Endothelial cell of umbilical vein (primary cell): ENCODE data around the gene FGD6. TPM values are rescaled to one million over a fixed set of nuclear protein-coding genes. Genes with fewer than 3 reads are reported as not detected.

ENCODE experiments used
- BruUV-seq: library from RNA; stranded (reverse); fragments of 400-500 nt; replicated peaks from 2 replicates; lab custom pipeline; 2021; lab: Mats Ljungman, UMichigan
- CTCF ChIA-PET: fragments of 300-600, 350-600 bp; sonication (Branson Sonifier 250); formaldehyde crosslinking; loops from one replicate; lab custom pipeline; 2021; ENCODE audit warnings: antibody characterized with exemption, inconsistent platforms; lab: Charles Lee
- POLR2A ChIA-PET: fragments of 300-600, 350-600 bp; sonication (Branson Sonifier 250); formaldehyde crosslinking; loops from one replicate; lab custom pipeline; 2021; ENCODE audit warnings: antibody characterized with exemption, inconsistent platforms; lab: Charles Lee
- DNase-seq: peaks from one replicate; pipeline ENCODE4 v3.0.0-alpha.2; 2011; ENCODE audit warnings: low read depth, low spot score
- FAIRE-seq: peaks from 2 replicates; lab custom pipeline; 2011; peaks lifted over from hg19 to GRCh38; lab: Jason Lieb, UNC
- H2AFZ ChIP-seq: 2 replicates; pipeline ENCODE4 v1.6.0; 2012; ENCODE audit warnings: low read depth, low read length, control low read depth, inconsistent platforms
- H3K27ac ChIP-seq: 2 replicates; pipeline ENCODE4 v1.5.1; 2011; ENCODE audit warnings: low read depth, mild to moderate bottlenecking, control low read depth, low read length, moderate library complexity; ENCODE audit not compliant: insufficient read depth
- H3K27me3 ChIP-seq, 2 experiments: 2 replicates each; pipeline versions ENCODE4 v1.6.0 to v1.6.1; 2011; ENCODE audit warnings: low read length in 2 of 2, mixed read lengths in 1 of 2; ENCODE audit not compliant: control insufficient read depth in 2 of 2, insufficient read depth in 2 of 2
- H3K36me3 ChIP-seq, 2 experiments: 2 replicates in 1 of 2; 3 replicates in 1 of 2; pipeline ENCODE4 v1.5.1; 2011; ENCODE audit warnings: low read length in 2 of 2, mild to moderate bottlenecking in 1 of 2, moderate library complexity in 1 of 2; ENCODE audit not compliant: control insufficient read depth in 2 of 2, insufficient read depth in 2 of 2; ENCODE audit errors: extremely low read depth in 1 of 2
- H3K4me1 ChIP-seq: 3 replicates; pipeline ENCODE4 v1.5.1; 2011; ENCODE audit warnings: mild to moderate bottlenecking, low read length; ENCODE audit not compliant: control insufficient read depth, insufficient read depth; ENCODE audit errors: extremely low read depth
- H3K4me2 ChIP-seq: 2 replicates; pipeline ENCODE4 v1.6.1; 2011; ENCODE audit warnings: low read length, control low read depth, mixed read lengths; ENCODE audit not compliant: insufficient read depth
- H3K4me3 ChIP-seq, 3 experiments: fragments of 200-600 bp in 1 of 3; sonication (generic), shearing (Covaris generic) in 1 of 3; replicated peaks in 1 of 3; 2 replicates each; pipeline ENCODE4 v1.5.1; 2011 to 2016; ENCODE audit warnings: control low read depth in 3 of 3, low read length in 3 of 3, mild to moderate bottlenecking in 2 of 3, inconsistent platforms in 1 of 3, low read depth in 1 of 3, moderate library complexity in 1 of 3; ENCODE audit not compliant: insufficient read depth in 1 of 3
- H3K79me2 ChIP-seq: 2 replicates; pipeline ENCODE4 v1.6.0; 2012; ENCODE audit warnings: low read length, inconsistent platforms; ENCODE audit not compliant: control insufficient read depth, insufficient read depth
- H3K9ac ChIP-seq: replicated peaks from 2 replicates; pipeline ENCODE3; 2011; ENCODE audit warnings: low read length, control low read depth; ENCODE audit not compliant: insufficient read depth; ENCODE audit errors: extremely low read depth
- H3K9me1 ChIP-seq: replicated peaks from 3 replicates; pipeline ENCODE4 v1.6.0; 2011; ENCODE audit warnings: mild to moderate bottlenecking, low read length; ENCODE audit not compliant: control insufficient read depth, insufficient read depth; ENCODE audit errors: extremely low read depth
- H3K9me3 ChIP-seq: replicated peaks from 2 replicates; pipeline ENCODE4 v1.5.1; 2012; ENCODE audit warnings: low read length, inconsistent platforms; ENCODE audit not compliant: control insufficient read depth, insufficient read depth
- H4K20me1 ChIP-seq: replicated peaks from 2 replicates; pipeline ENCODE3; 2011; ENCODE audit warnings: mild to moderate bottlenecking, low read length; ENCODE audit not compliant: control insufficient read depth, insufficient read depth; ENCODE audit errors: extremely low read depth
- EZH2 ChIP-seq: IDR thresholded peaks from 2 replicates; pipeline ENCODE4 v1.6.1; 2012; ENCODE audit warnings: borderline replicate concordance, low read depth, mild to moderate bottlenecking, moderate library complexity, low read length, inconsistent platforms; ENCODE audit not compliant: severe bottlenecking
- FOS ChIP-seq: IDR thresholded peaks from 2 replicates; pipeline ENCODE4 v1.6.1; 2011; ENCODE audit warnings: mild to moderate bottlenecking, low read length, moderate library complexity, borderline replicate concordance; ENCODE audit not compliant: insufficient read depth
- GATA2 ChIP-seq: IDR thresholded peaks from 2 replicates; pipeline ENCODE4 v1.7.0; 2011; ENCODE audit warnings: low read depth, mild to moderate bottlenecking, moderate library complexity, mixed read lengths, low read length; ENCODE audit not compliant: insufficient read length, insufficient read depth
- JUN ChIP-seq: IDR thresholded peaks from 2 replicates; pipeline ENCODE4 v1.6.1; 2011; ENCODE audit warnings: borderline replicate concordance, low read depth; ENCODE audit not compliant: insufficient read length, insufficient read depth
- MYC ChIP-seq: IDR thresholded peaks from one replicate; pipeline ENCODE4 v1.6.1; 2011; ENCODE audit warnings: mild to moderate bottlenecking, low read depth, low read length
- POLR2A ChIP-seq: IDR thresholded peaks from 2 replicates; pipeline ENCODE4 v1.6.1; 2012; ENCODE audit warnings: low read depth, mild to moderate bottlenecking, control low read depth, low read length
- POLR2AphosphoS5 ChIP-seq: IDR thresholded peaks from 2 replicates; pipeline ENCODE4 v1.6.1; 2012; ENCODE audit warnings: low read depth, mild to moderate bottlenecking, control low read depth, low read length, moderate library complexity; ENCODE audit not compliant: insufficient read depth
- dilution Hi-C: fragments of 300-500 bp; cut with MboI; formaldehyde crosslinking; loops from one replicate; pipeline ENCODE4 v1.15.0; 2019; ENCODE audit warnings: low sequenced_read_pairs; ENCODE audit not compliant: extremely low pct_ligation_motif_present
- intact Hi-C: fragments of 100-400 bp; cut with micrococcal nuclease; formaldehyde crosslinking; loops from one replicate; pipeline ENCODE4 v1.10.0; 2022
- polyA plus RNA-seq, 4 experiments: library from polyadenylated mRNA; depleted of rRNA in 3 of 4; stranded (reverse) in 3 of 4; unstranded in 1 of 4; fragments of >200 nt; gene quantifications; 2 replicates each; pipeline versions ENCODE4 v1.2.1 to v1.2.3, GENCODE V29; 2011 to 2012; ENCODE audit warnings: missing spikeins in 1 of 4
- total RNA-seq: library from RNA; stranded (reverse); gene quantifications from 2 replicates; pipeline ENCODE4 v1.2.3, GENCODE V29; 2021
- TF ChIP-seq, protein P1 (sequence below): IDR thresholded peaks from 2 replicates; pipeline ENCODE4 v1.6.1; 2011; ENCODE audit not compliant: insufficient read depth, insufficient read length
- TF ChIP-seq, protein P2 (sequence below), 2 donors: IDR thresholded peaks; 1 replicate in 1 of 2; 2 replicates in 1 of 2; pipeline ENCODE4 v1.5.1; 2011; ENCODE audit warnings: low read length in 2 of 2, mild to moderate bottlenecking in 2 of 2, moderate library complexity in 2 of 2, control low read depth in 1 of 2, inconsistent platforms in 1 of 2, low read depth in 1 of 2; ENCODE audit not compliant: insufficient read depth in 1 of 2; ENCODE audit errors: extremely low read depth in 1 of 2

FGD6 gene
- total and polyA plus RNA-seq, 2 donors (not counting 3 experiments of a cell fraction or from before 2014, with no cell fraction given) = 5.9 to 14.0 TPM

DNA sequence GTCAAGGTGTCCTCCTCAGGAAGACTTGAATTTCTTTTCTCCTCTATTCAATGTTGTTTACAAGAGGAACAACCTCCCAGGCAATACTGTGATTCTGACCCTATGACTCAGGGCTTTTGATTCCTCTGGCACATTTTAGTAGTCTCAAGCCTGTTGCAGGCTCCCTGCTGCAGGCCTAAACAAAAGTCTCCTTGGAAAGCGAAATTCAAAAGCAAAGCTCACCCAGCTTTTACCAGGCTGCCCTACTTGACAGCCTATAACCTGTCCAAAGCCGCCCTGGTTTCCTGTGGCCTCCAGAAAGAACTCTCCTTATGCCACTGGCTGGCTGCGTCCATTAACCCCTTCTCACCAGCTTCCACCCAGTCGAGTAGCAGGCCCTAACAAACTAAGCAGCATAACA is 11.6 kb downstream of the FGD6 start:
- FAIRE-seq = peak; percentile 56
- Histone ChIP-seq H3K27ac (peak overlapping the region; percentile 81), H3K27me3 (no peaks in the 10 kb centered on the region), H3K79me2 (peaks cover 24% of the 10 kb centered on the region), H3K9me3 (no peaks in the 10 kb centered on the region), H3K9me1 (no peaks in the 10 kb centered on the region), H3K9ac (peak overlapping the region; percentile 23), H2AFZ (no peak overlapping the region), H3K36me3 (peaks cover 0 to 2% of the 10 kb centered on the region in 2 experiments), H3K4me2 (peak overlapping the region; percentile 46), H4K20me1 (no peaks in the 10 kb centered on the region), H3K4me3 (no peak overlapping the region), H3K4me1 (peaks cover 54% of the 10 kb centered on the region)
- ChIA-PET POLR2A (no interaction called here), CTCF (interaction anchor here (0.6 to 3.5 kb wide), 3 partner anchors 11 to 329 kb away, joined by 3 to 29 read pairs (median 4); partner anchors contain the start of genes FGD6 and VEZT)
- no TSS peak for BruUV-seq
- TF ChIP-seq FOS = peak; percentile 42
- TF ChIP-seq POLR2AphosphoS5 = no peak
- peak; percentile 84 for DNase-seq
- dilution Hi-C loops = loop anchor here (25.0 kb wide), 1 partner anchor 93 kb away; no protein-coding TSS in a partner anchor
- intact Hi-C loops = no loop called here

DNA sequence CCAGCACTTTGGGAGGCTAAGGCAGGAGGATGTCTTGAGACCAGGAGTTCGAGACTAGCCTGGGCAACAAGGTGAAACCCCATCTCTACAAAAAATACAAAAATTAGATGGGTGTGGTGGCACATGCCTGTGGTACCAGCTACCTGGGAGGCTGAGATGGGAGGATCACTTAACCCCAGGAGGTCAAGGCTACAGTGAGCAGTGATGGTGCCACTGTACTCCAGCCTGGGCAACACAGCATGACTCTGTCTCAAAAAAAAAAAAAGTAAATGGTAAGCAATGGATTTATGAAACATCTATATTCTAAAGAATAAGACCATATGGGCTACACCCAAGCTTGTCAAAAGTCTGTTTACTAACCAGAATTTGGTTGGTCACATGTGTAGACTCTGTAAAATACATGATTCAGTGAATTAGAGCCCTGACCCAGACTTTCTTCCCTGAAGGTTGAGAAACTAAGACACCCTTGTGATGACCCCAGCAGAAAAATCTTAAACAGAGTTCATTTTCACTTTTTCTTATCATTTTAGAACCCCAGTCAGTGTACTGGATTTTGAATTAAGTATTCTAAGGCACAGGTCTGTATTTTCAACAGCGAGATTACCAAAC is 12.1 kb downstream of the FGD6 start:
- no peak overlapping the region for H3K9ac ChIP-seq
- no peak overlapping the region for H2AFZ ChIP-seq
- H3K79me2 ChIP-seq = peaks cover 26% of the 10 kb centered on the region
- peaks cover 56% of the 10 kb centered on the region for H3K4me1 ChIP-seq
- no peaks in the 10 kb centered on the region for H3K9me1 ChIP-seq
- ChIA-PET CTCF (interaction anchor here (0.6 to 3.5 kb wide), 3 partner anchors 11 to 329 kb away, joined by 3 to 29 read pairs (median 4); partner anchors contain the start of genes FGD6 and VEZT), POLR2A (no interaction called here)
- peak overlapping the region; percentile 81 for H3K27ac ChIP-seq
- H3K9me3 ChIP-seq = no peaks in the 10 kb centered on the region
- no peaks in the 10 kb centered on the region for H3K27me3 ChIP-seq
- H3K36me3 ChIP-seq = peaks cover 0 to 2% of the 10 kb centered on the region in 2 experiments
- FAIRE-seq (no peak), DNase-seq (no peak)
- no peaks in the 10 kb centered on the region for H4K20me1 ChIP-seq
- peak overlapping the region; percentile 46 for H3K4me2 ChIP-seq
- dilution Hi-C loops (loop anchor here (25.0 kb wide), 1 partner anchor 93 kb away; no protein-coding TSS in a partner anchor), intact Hi-C loops (no loop called here)
- TF ChIP-seq GATA2 = no peak
- TF ChIP-seq EZH2 = no peak
- TF ChIP-seq POLR2A = no peak
- no peak for TF ChIP-seq MYC
- TF ChIP-seq FOS = no peak
- TF ChIP-seq, protein P1, sequence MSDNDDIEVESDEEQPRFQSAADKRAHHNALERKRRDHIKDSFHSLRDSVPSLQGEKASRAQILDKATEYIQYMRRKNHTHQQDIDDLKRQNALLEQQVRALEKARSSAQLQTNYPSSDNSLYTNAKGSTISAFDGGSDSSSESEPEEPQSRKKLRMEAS = no peak
- no peak for TF ChIP-seq JUN
- TF ChIP-seq, protein P2, sequence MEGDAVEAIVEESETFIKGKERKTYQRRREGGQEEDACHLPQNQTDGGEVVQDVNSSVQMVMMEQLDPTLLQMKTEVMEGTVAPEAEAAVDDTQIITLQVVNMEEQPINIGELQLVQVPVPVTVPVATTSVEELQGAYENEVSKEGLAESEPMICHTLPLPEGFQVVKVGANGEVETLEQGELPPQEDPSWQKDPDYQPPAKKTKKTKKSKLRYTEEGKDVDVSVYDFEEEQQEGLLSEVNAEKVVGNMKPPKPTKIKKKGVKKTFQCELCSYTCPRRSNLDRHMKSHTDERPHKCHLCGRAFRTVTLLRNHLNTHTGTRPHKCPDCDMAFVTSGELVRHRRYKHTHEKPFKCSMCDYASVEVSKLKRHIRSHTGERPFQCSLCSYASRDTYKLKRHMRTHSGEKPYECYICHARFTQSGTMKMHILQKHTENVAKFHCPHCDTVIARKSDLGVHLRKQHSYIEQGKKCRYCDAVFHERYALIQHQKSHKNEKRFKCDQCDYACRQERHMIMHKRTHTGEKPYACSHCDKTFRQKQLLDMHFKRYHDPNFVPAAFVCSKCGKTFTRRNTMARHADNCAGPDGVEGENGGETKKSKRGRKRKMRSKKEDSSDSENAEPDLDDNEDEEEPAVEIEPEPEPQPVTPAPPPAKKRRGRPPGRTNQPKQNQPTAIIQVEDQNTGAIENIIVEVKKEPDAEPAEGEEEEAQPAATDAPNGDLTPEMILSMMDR (IDR thresholded peaks at IDR 0.05; ENCODE audit: extremely low read depth in 1 of 2, insufficient read depth in 1 of 2, low read depth in 1 of 2, low read length in 2 of 2) = no peak
- TF ChIP-seq POLR2AphosphoS5 = no peak
- H3K4me3 ChIP-seq = no peak overlapping the region
- no TSS peak for BruUV-seq
